Measurements from ENCODE around the gene ADAMTS12.

DNA sequence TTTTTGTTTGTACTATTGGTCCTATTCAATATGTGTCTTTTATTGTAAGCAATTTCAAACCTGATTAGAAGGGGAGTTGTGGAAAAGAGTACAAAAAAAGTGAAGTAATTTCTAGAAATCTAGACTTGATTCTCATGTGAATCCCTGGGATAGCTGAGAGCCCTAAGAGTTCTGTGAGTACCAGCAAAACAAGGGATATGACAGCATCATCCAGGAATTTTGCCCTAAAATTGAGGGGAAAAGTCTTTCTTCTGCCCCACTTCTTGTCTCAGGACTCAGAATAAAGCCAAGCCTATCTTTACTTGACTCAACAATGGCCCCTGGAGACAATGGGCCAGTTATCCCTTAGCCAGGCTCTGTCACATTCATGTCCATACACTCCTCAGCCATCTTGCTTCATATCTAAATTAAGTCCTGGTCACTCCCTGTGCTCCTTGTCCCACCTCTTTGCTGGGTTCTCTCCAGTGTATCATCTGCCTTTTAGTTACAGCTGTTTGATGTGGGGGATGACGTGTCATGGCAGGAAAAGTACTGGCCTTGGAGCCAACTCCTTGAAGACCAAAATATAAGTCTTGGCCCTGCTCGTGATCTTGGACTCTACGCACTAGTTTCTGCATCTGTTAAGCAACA lies 81.2 kb downstream of the ADAMTS12 start:
- TF ChIP-seq EZH2 (IDR thresholded peaks at IDR 0.05; ENCODE audit: borderline replicate concordance, low read length), result no peak
- TF ChIP-seq, protein P1, sequence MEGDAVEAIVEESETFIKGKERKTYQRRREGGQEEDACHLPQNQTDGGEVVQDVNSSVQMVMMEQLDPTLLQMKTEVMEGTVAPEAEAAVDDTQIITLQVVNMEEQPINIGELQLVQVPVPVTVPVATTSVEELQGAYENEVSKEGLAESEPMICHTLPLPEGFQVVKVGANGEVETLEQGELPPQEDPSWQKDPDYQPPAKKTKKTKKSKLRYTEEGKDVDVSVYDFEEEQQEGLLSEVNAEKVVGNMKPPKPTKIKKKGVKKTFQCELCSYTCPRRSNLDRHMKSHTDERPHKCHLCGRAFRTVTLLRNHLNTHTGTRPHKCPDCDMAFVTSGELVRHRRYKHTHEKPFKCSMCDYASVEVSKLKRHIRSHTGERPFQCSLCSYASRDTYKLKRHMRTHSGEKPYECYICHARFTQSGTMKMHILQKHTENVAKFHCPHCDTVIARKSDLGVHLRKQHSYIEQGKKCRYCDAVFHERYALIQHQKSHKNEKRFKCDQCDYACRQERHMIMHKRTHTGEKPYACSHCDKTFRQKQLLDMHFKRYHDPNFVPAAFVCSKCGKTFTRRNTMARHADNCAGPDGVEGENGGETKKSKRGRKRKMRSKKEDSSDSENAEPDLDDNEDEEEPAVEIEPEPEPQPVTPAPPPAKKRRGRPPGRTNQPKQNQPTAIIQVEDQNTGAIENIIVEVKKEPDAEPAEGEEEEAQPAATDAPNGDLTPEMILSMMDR (conservative IDR thresholded peaks at IDR 0.05 in 1 of 2, IDR thresholded peaks at IDR 0.05 in 1 of 2; ENCODE audit: extremely low read depth in 1 of 2, insufficient read depth in 1 of 2, low read depth in 1 of 2, low read length in 2 of 2), result no peak
